8988T (cell line): ENCODE measurements around the gene ZBTB7C.

Experiments
- DNase-seq: peaks from one replicate; pipeline ENCODE4 v3.0.0; 2011

The ZBTB7C gene

DNA sequence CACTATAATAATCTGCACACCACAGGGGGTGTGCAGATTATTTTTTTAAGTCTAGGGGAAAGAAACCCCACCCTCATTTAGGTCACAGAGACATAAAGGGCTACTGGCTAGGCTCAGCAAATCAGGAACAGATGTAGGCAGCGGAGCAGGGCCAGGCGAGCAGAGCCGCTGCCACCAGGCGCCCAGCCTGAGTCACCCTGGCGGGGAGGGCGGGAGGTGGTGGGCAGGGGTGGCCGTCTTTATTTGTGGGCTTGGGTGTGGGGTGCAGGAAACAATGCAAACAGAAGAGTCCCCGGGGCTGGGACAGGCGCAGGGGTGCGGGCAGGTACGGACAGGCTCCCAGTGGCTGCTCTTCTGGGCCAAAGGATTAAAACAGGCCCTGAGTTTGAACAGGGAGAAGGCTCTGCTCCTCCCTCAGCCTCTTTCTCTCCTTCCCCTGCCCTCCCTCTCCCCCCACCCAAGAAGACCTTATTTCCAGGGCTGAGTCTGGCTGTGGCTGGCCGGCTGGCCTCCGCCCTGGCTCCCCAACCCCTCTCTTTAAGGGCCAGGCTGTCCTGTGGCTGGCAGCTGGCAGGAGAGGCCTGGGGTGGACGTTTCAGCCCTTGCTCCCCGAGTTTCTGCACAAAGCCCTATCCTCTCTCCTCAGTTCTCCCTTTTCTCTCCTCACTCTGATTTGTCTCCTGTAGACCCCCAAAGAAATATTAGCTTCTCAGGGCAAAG is 335.8 kb downstream of the ZBTB7C start:
- DNase-seq = no peak

- no peak for DNase-seq
These were observed 336.6 kb downstream of the ZBTB7C start for GRCh38 chr18:48072428-48073204.

DNA sequence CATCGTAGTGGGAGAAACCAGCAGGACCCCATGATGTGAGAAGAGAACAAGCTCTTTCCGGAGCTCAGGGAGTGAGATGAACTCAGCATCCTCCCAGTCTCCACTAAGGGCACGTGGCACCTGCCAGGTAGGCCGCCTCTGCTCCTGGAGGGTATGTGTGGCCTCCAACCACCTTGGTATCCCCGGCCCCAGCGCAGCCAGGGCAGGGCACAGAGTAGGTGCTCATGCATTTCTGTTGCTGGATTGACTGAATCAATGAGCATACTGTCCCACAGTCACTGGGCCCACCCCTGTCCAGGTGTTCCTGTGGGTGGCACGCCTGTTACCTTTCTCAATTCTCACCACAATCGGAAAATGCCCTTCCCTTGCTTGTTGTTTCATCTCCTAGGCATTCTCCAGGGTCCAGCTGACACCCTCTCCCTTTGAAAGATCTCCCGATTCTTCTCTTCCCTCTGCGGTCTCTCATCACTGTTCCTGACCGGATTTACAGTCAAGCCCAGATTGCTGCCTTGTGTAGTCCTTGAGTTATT is 340.2 kb downstream of the ZBTB7C start:
- DNase-seq = no peak

- DNase-seq = no peak
These were observed 342.9 kb downstream of the ZBTB7C start for GRCh38 chr18:48066225-48066652.

DNA sequence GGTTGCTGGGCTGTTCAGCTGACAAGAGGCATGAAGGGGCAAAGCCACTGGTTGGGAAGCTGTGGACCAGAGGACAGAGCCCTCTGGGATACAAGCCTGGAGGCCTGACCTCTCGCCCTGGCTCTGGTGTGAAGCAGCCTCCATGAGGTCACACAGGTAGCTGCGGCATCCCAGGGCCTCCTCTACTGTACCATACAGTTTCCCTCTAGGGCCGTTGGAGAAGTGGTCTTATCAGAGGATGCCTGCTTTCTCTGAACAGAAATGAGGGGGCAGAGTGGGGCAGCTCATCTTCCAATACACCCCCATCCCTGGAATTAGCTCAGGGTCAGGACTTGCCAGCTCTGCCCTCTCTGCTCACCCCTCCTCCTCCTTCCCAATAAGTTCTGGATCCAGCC is 343.6 kb downstream of the ZBTB7C start:
- DNase-seq = no peak

GRCh38 chr18:48064978-48065600 is 344.1 kb downstream of the ZBTB7C start:
- no peak for DNase-seq

DNA sequence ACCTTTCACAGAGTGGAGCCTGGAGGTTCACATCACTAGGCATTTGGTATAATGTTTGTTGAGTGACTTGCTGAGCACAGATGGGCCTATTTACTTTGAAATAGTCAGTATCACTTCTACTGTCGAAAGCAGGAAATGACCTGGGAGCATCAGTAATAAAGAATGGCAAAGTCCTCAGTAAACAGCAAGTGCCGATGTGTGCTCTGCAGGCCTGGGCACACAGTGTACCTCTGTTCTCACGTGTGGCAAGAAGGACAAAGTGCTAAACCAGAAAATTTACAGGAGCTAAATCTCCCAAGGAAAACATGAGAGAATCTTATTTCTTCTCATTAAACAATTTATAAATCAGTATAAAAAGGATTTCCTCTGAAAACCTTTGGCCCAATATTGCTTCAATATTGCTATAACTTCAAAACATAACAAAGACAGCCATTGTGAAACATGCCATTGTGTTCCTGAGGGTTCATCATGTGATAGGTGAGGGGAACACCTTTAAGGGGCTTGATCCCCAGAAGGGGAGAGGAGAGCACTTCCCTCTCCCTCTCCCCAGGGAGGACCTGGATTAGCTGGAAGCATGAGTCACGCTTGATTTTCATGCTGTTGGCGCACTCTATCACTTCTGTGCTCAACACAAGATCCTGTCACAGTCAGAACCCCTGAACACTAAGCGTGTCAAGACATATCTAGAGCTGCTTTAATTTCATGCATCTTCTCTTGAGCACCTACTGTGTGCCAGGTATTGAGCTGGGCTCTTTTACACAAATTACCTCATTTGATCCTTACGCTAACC is 347.2 kb downstream of the ZBTB7C start:
- no peak for DNase-seq

- no peak for DNase-seq
These were observed 348.2 kb downstream of the ZBTB7C start for GRCh38 chr18:48060970-48061369.

DNA sequence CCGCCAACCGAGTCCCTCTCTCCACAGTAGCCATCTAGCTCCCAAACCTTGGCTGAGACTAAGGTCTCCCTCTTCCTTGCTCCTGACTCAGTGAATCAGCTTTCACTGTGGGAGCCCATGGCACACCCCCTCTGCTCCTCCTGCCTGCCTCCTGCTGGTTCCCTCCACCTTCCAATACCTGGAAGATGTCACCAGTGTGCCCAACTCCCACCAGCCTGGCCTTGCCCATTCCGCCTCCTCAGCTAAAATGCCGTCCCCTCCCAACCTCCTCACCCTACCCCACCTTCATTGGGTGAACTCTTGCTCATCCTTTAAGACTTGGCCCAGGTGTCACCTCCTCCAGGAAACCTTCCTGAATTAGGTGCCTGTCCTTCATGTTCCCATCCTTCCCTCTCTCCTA is 348.8 kb downstream of the ZBTB7C start:
- DNase-seq = no peak

DNA sequence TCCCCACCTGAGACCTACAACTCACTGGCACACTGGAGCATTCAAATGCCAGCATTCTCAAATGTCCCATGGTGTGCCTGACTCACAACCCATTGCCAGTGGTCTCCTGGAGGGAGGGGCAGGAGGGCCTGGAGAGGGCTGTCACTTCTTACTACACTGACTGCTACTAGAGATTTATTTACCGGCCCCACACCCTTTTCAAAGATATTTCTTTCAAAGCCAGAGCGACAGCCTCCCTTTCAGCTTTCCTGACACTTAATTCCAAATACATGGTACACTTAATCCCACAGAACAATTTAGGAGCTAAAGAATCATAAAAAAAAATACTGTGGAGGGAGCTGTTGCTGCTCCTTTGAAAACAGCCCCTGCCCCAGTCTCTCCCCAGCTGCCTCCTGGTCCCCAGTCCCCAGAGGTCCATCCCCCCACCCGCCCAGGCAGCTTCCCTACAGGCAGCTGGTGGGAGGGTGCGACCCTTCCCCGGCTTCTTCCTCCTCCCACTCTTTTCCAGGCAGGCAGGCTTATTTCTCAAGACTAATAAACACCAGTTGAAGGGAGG is 349.6 kb downstream of the ZBTB7C start:
- DNase-seq = no peak

- no peak for DNase-seq
These were observed 350.7 kb downstream of the ZBTB7C start for GRCh38 chr18:48058486-48058885.

DNA sequence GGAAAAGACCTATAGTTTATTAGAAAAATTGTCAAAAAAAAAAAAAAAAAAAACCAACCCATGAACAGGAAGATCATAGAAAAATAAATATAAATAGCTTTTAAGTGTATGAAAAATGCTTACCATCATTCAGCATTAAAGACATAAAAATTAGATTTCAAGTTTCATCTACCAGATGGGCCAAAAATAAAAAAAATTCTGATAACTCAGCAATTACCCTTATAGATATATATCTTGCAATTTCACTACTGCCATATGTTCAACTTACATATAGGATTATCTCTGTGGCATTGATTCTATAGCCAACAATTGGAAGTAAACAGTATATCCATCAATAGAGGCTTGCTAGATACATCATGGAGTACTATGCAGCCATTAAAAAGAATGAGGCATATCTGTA is 352.2 kb downstream of the ZBTB7C start:
- DNase-seq = no peak

DNA sequence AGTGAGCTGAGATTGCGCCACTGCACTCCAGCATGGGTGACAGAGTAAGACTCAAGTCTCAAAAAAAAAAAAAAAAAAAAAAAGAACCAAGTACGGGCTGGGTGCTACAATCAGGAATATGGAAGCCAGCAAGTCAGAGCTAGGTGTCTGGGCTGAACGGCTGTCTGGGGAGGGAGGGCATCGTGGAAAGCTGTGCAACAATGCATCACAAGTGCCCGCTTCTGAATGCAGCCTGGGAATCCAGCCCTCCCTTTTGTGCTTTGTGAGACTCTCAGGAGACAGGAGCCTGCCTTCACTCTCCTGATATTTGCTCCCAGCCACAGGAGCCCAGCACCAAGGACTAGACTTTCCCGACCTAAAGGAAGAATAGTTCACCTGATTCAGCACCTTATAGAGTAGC is 353.8 kb downstream of the ZBTB7C start:
- DNase-seq = no peak

- no peak for DNase-seq
These were observed 355.0 kb downstream of the ZBTB7C start for GRCh38 chr18:48053881-48054816.

DNA sequence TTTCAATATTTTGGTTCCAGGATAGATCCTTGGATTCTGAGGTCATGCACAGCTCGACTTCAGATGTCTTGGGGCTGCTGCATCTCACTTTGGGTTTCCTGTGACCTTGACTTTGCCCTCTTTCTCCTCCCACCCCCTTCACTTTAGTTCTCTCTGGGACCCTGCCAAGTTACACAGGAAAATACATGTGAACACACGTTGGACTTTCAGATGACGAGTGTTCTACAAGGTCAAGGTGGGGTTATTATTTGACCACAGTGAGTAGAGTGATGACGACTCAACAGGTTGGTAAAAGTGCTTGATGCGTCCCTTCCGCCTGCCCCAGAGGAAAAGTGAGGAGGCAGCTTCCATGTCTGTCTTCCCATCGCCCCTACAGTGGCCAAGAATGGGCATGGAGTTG is 356.3 kb downstream of the ZBTB7C start:
- DNase-seq = no peak

- no peak for DNase-seq
These were observed 357.0 kb downstream of the ZBTB7C start for GRCh38 chr18:48051945-48052840.

DNA sequence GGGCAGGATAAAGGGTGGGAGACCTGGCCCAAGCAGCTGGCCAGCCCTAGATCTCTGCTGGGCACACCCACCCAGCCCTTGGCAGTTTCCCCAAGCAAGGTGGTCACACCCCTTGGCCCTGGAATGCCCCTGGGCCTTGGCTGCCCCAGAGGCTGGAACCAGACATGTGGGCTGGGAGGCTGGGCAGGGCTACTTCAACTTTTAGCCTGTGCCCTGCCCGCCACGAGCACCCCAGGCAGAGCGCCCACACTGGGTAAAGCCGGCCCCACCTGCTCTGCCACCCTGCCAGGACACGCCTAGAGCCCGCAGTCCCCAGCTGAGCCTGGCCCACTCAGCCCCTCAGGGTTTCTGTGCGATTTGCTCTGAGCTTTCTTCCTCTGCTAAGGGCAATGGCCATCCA is 359.0 kb downstream of the ZBTB7C start:
- no peak for DNase-seq

DNA sequence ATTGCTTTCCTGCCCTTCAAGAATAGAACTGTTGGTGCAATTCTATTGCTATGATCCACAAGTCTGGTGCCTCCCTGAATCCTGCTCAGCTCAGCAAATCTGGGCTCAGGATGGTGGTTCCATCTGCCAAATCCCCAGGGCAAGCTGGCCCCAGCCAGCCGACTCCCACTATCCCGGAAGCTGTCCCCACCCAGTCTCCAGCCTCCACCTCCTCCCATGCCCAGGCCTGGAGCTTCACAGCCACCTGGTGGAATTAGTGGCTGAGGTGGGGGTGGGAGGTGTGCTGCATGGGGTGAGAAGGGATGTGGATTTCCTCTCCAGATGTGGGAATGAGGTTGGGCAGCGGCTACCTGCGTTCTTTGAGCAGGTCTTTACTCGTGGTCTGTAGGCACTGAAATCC is 359.4 kb downstream of the ZBTB7C start:
- DNase-seq = no peak

DNA sequence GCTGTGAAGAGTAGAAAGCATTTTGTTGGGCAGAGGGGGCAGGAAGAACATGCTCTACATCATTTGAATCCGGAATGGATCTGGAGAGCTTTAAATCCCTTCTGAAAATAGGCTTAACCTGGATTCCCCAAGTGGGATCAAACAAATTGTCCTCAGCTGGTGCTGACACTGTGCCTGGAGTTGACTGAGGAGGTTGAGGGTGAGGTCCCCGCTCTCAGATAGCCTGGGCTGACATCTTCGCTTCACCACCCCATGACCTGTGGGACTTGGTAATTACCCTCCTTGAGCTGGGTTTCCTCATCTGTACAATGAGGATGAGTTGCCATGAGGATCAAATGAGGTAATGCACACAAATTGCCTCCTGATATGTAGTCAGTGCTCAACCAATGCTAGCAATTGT is 360.9 kb downstream of the ZBTB7C start:
- no peak for DNase-seq

DNA sequence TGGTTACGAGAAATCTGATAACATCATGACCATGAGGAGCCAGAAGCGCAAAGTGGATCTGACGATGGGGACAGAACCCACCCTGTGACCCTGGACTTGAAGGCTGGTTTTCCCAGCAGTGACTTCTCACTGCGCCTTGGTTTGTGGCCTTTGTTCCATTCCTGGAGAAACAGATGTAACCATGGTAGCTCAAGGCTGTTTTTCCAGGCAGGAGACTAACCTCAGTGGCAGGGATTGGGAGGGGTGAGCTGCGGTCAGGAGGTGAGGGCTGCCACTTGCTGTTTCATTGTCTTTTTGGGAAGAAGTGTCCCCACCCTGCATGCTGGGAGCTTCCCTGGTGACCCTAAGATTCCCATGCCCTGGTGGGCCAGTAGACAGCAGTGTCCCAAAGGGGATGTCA is 362.3 kb downstream of the ZBTB7C start:
- DNase-seq = no peak
